Colonic mucosa (tissue), 4 donors: Measurements from ENCODE around the gene VCPKMT. TPM values are rescaled to one million over a fixed set of nuclear protein-coding genes. Genes with fewer than 3 reads are reported as not detected.
A peak's percentile ranks its signal among the peaks of the same experiment; 100 is the strongest.

Experiments
- DNase-seq: peaks from one replicate; pipeline ENCODE4 v3.0.0-alpha.2; 2020
- H3K27ac ChIP-seq: fragments of 200-600 bp; one replicate; pipeline ENCODE4 v1.8.0; 2021
- H3K27me3 ChIP-seq: fragments of 200-600 bp; one replicate; pipeline ENCODE4 v1.8.0; 2021
- H3K36me3 ChIP-seq: fragments of 200-600 bp; one replicate; pipeline ENCODE4 v1.8.0; 2021
- H3K4me1 ChIP-seq: fragments of 200-600 bp; one replicate; pipeline ENCODE4 v1.8.0; 2021; ENCODE audit warnings: mild to moderate bottlenecking
- H3K4me3 ChIP-seq: fragments of 200-600 bp; one replicate; pipeline ENCODE4 v1.8.0; 2021
- H3K9ac ChIP-seq, 2 donors: one replicate each; pipeline ENCODE4 v1.7.0; 2013; ENCODE audit warnings: control low read depth in 2 of 2, low read depth in 2 of 2, low read length in 2 of 2
- H3K9me3 ChIP-seq: fragments of 200-600 bp; one replicate; pipeline ENCODE4 v1.8.0; 2021
- intact Hi-C: fragments of 100-400 bp; cut with DNase I; formaldehyde crosslinking; loops from one replicate; pipeline ENCODE4 v1.14.1; 2022
- total RNA-seq, 2 donors: library from RNA; stranded (reverse); fragmentation: NEBNext Ultra II Directional in 1 of 2; extraction: Animal tissue kit (Norgen Biotek cat#: 25700) in 1 of 2; gene quantifications; one replicate each; pipeline ENCODE4 v1.2.1, GENCODE V29; 2021
- TF ChIP-seq, protein P1 (sequence below): fragments of 200-600 bp; IDR thresholded peaks from one replicate; pipeline ENCODE4 v1.8.0; 2022; ENCODE audit warnings: antibody characterized with exemption, mild to moderate bottlenecking
- donor health status: healthy.
- donor health status: DM: no; HTN: no; CAD: no.
- donor health status: DM: no; HTN: no; CAD: no.

The VCPKMT gene
- total RNA-seq: 1 to 10 TPM; 4.6 to 6.7 TPM

DNA sequence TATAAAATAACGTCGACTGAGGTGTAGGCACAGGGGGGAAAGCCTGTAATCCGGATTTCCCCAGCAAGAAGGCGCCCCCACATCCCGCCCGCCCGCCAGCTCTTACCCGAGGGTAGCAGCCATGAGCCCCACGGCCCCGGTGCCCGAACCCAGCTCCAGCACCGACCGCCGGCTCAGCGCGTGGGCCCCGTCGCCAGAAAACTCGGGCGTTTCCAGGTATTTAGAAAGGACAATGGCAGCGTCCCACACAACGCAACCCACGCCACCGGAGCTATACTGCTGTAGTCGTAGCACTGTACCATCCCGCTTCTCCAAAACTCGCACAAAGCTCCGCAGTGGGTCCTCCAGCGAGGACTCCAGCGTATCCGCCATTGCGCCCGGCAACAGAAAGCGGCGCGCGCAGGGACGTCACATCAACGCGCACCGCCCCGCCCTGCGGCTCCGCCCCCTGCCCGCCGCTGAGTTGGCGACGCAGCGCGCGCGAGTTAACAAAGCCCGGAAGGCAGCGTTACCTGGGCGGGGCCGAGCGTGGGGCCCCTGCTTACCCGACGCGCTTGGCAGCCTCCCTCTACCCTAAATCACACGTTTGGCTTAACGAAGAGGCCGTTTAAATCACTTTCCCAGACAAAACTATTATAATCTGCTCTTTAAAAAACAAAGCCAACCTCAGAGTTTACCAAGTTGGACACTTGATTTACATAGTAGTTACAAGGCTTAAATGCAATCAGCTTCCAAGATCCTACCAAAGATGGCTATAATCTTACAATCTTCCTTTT is at the start of gene VCPKMT:
VCPKMT (minus strand) TSS at position 392 of the 776 bp plus-strand sequence; CDS start at position 372, 20 bp downstream.
- TF ChIP-seq, protein P1, sequence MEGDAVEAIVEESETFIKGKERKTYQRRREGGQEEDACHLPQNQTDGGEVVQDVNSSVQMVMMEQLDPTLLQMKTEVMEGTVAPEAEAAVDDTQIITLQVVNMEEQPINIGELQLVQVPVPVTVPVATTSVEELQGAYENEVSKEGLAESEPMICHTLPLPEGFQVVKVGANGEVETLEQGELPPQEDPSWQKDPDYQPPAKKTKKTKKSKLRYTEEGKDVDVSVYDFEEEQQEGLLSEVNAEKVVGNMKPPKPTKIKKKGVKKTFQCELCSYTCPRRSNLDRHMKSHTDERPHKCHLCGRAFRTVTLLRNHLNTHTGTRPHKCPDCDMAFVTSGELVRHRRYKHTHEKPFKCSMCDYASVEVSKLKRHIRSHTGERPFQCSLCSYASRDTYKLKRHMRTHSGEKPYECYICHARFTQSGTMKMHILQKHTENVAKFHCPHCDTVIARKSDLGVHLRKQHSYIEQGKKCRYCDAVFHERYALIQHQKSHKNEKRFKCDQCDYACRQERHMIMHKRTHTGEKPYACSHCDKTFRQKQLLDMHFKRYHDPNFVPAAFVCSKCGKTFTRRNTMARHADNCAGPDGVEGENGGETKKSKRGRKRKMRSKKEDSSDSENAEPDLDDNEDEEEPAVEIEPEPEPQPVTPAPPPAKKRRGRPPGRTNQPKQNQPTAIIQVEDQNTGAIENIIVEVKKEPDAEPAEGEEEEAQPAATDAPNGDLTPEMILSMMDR: no peak
- intact Hi-C loops: loop anchor here (10.0 kb wide), 1 partner anchor 482 kb away; the partner anchor contains the start of gene DNAAF2
- Histone ChIP-seq H3K4me1 (peaks cover 8% of the 10 kb centered on the region), H3K4me3 (peak within 1 kb of the TSS; percentile 65), H3K36me3 (peaks cover 4% of the 10 kb centered on the region), H3K27me3 (no peaks in the 10 kb centered on the region), H3K9ac (peak within 1 kb of the TSS; percentile 77 to 82), H3K27ac (peak within 1 kb of the TSS; percentile 66), H3K9me3 (no peaks in the 10 kb centered on the region)
- peak; percentile 96 for DNase-seq

DNA sequence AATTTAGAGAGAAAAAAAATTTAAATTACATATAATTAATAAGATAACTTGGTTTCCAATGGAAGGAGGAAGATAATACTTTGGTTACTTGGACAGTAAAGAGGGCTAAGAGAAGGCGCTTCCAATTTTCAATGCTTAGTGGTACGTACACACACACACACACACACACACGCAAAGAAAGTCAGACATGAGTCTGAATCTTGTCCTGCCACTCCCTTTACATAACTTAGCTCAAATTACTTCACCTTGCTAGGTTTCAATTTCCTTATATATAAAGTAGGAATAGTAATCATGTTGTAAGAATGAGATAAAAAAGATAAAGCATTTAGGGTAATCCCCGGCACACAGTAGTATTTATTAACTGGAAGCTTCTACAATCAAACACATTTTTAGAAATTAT is 39.7 kb upstream of the VCPKMT start:
- no peaks in the 10 kb centered on the region for H3K9me3 ChIP-seq
- H3K27ac ChIP-seq: no peak overlapping the region
- TF ChIP-seq, protein P1: no peak
- H3K4me3 ChIP-seq: no peak overlapping the region
- no peaks in the 10 kb centered on the region for H3K27me3 ChIP-seq
- intact Hi-C loops: no loop called here
- no peaks in the 10 kb centered on the region for H3K4me1 ChIP-seq
- no peak overlapping the region for H3K9ac ChIP-seq
- H3K36me3 ChIP-seq: peaks cover 12% of the 10 kb centered on the region
- DNase-seq: no peak

DNA sequence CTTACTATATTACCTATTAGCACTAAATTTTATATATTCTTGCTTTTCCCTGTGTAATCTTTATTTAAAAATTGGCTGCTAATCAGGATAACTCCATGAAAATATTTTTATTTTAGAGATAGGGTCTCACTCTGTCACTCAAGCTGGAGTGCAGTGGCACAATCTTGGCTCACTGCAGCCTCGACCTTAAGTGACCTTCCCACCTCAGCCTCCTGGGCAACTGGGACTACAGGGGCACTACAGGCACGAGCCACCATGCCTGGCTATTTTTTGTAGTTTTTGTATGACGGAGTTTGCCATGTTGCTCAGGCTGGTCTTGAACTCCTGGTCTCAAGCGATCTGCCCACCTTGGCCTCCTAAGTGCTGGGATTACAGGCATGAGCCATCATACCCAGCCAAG is 32.4 kb upstream of the VCPKMT start:
- no peak for DNase-seq
- intact Hi-C loops: no loop called here
- no peaks in the 10 kb centered on the region for H3K36me3 ChIP-seq

DNA sequence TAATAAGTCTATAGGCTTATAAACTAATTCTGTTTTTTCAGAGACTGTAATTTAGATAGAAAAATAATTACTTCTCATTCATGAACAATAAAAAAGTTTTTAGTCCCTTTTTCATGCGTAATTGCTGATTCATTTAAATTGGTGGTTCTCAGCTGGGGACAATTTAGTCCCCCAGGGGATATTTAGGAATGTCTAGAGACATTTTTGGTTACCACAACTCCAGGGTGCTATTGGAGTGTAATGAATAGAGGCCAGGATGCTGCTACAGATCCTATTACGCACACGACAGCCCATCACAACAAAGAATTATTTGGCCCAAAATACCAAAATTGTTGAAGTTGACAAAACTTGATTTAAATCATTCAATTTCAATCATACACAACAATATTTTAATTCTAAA is 22.8 kb upstream of the VCPKMT start:
- H3K27ac ChIP-seq: no peak overlapping the region
- intact Hi-C loops: no loop called here
- no peaks in the 10 kb centered on the region for H3K27me3 ChIP-seq
- no peaks in the 10 kb centered on the region for H3K4me1 ChIP-seq
- H3K9ac ChIP-seq: no peak overlapping the region
- H3K9me3 ChIP-seq: no peaks in the 10 kb centered on the region
- H3K4me3 ChIP-seq: no peak overlapping the region
- H3K36me3 ChIP-seq: peaks cover 4% of the 10 kb centered on the region
- DNase-seq: no peak
- TF ChIP-seq, protein P1: no peak

More for the DNA sequence above, 32.4 kb upstream of the VCPKMT start:
- H3K9me3 ChIP-seq: no peaks in the 10 kb centered on the region
- H3K9ac ChIP-seq: no peak overlapping the region
- no peaks in the 10 kb centered on the region for H3K4me1 ChIP-seq
- no peak overlapping the region for H3K27ac ChIP-seq
- H3K27me3 ChIP-seq: no peaks in the 10 kb centered on the region
- TF ChIP-seq, protein P1: no peak
- H3K4me3 ChIP-seq: no peak overlapping the region

DNA sequence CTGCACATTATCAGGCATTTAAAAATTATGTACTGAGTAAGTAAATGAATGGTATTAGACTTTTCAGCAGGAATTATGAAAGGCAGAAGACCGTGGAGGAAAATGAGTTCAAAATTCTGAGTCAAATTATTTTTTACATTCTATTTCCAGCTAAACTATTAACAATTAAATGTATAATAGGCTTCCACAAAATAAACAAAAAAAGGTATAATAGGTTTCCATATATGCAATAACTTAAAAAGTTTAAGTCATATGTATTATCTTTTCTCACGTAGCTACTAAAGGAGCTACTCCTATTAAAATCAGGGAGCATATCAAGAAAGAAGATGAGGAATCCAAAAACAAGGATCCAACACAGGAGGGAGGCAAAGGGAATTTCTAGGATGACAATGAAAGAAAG is 11.4 kb upstream of the VCPKMT start:
- intact Hi-C loops: no loop called here
- Histone ChIP-seq H3K27ac (no peak overlapping the region), H3K27me3 (no peaks in the 10 kb centered on the region), H3K9ac (no peak overlapping the region), H3K36me3 (peaks cover 9% of the 10 kb centered on the region), H3K4me3 (no peak overlapping the region), H3K9me3 (no peaks in the 10 kb centered on the region), H3K4me1 (no peaks in the 10 kb centered on the region)
- TF ChIP-seq, protein P1: no peak
- no peak for DNase-seq
